GM19025 (cell line): ENCODE measurements around the gene RTKN.
"Not testable (repeated sequence)": the region's sequence is repeated elsewhere in the genome, so short reads cannot be mapped to it uniquely, and the experiment has no call there.

Source experiments
- ATAC-seq: cut with Tn5 transposase; IDR thresholded peaks from one replicate; pipeline ENCODE4 v1.9.1; 2021; ENCODE audit warnings: mild to moderate bottlenecking, low read depth, moderate library complexity; ENCODE audit not compliant: unreplicated experiment

Gene RTKN

DNA sequence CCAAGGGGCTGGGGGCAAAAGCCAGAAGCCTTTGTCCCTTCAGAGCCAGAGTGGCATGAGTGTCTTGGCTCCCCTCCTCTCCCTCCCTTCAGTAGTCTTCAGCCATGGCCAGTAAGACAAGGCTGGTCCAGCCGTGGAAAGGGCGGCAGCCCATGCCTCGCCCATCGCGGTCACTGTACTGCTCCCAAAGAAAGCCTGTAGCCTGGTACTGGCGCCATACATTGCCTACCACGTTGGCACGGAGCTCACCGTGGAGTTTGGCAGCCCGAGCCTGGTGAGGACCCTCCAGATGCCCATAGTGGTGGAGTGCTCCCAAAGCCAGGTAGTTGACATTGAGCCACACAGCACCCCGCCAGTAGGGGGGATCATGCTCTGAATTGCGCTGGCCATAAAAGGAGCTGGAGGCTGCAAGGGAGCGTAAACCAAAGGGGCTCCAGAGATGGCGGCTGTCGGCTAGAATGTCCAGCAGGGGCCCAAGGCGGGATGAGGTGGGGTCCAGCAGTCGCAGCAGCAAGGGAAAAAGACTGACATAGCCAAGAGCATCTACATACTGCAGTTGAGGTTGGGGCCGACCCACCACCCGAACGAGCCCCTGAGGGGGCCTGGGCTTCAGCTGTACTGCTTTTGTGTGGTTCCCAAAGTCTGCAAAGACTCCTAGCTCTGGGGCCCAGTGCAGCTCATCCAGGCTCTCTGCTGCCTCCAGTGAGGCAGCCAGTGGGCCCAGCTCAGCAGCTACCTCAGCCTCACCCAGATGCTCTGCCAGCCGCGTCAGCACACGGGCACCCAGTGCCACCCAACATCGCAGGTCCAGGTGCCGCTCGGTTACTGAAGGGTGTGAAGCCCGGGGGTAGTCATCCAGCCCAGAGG, 19.7 kb upstream of the RTKN start:
- ATAC-seq, result no peak

DNA sequence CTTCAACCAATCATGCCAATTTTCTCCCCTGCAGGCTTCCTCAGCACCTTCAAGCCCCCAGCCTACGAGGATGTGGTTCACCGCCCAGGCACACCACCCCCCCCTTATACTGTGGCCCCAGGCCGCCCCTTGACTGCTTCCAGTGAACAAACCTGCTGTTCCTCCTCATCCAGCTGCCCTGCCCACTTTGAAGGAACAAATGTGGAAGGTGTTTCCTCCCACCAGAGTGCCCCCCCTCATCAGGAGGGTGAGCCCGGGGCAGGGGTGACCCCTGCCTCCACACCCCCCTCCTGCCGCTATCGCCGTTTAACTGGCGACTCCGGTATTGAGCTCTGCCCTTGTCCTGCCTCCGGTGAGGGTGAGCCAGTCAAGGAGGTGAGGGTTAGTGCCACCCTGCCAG, 18.4 kb upstream of the RTKN start:
- not testable (repeated sequence) for ATAC-seq

DNA sequence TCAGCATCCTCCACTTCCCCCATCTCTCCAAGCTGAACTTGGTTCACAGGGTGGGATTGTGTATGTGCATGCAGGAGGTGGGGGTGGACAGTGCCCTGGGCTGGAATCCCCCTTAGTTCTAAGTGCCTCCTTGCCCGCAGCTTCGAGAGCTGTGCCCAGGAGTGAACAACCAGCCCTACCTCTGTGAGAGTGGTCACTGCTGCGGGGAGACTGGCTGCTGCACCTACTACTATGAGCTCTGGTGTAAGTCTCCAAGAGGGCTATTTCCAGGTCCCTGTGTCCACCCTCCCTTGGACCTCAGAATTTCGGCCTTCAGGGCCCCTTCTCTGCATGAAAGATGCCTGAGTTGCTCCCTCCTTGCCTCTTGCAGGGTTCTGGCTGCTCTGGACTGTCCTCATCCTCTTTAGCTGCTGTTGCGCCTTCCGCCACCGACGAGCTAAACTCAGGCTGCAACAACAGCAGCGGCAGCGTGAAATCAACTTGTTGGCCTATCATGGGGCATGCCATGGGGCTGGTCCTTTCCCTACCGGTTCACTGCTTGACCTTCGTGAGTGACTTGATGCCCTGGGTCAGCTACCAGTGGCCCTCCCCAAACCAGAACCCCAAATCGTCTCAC, 17.9 kb upstream of the RTKN start:
- not testable (repeated sequence) for ATAC-seq

DNA sequence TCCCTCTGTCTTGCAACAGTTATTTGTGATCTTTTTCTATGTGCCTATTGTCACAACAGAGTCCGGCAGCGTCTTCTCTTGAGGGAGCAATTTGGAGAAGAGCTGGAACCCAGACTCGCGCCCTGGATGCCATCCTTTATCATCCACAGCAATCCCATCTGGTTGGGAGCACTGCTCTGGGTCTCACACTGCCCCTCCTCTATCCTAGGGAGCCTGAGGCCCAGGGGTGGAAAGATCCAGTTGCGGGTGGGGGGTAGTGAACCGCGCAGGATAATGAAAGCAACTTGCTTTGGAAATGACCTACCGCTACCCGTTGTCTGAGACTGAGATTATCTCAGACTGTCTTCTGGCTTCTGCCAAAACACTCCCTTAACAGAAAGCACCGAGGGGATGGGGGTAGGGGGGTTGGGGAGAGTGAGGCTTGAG, 17.2 kb upstream of the RTKN start:
- ATAC-seq, result no peak

DNA sequence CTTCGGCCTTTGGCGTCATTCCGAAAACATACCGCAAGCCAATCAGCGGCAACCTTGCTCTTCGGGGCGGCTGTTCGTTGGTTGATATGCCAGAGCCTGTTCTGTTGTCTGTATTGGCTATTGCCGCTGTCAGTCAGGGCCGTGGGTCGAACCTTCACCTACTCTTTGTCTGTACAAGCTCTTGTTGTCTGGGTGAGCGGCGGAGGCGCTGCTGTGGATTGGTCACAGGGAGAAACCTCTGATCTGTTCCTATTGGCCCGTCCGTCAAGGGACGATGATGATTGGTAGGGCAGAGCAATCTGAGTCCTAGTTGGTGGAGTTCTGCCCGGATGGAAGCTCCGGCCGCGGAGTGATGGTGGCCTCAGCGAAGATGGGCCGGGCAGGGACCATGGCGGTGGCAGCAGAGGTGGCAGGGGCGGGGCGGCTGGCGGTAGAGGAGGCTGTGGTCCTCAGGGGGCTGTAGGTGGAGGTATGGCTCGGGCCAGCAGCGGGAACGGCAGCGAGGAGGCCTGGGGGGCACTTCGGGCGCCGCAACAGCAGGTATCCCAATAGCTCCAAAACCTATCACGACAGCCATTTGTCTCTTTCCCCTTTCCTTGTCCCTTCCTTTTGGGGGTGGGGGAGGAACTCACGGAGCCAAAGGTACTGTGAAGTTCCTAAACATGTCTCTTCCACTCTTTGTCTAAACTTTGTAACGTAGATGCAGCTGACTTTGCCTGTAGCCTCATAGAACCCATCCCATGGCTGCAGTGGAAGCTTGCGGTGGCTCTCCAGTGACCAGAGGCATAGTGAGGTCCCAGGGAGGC, 16.6 kb upstream of the RTKN start, which contains the start of gene WBP1:
TSS of gene WBP1 (plus strand) at position 307 of the 806 bp plus-strand sequence. CDS start at position 472, 165 bp downstream.
- peak; percentile 83 for ATAC-seq

DNA sequence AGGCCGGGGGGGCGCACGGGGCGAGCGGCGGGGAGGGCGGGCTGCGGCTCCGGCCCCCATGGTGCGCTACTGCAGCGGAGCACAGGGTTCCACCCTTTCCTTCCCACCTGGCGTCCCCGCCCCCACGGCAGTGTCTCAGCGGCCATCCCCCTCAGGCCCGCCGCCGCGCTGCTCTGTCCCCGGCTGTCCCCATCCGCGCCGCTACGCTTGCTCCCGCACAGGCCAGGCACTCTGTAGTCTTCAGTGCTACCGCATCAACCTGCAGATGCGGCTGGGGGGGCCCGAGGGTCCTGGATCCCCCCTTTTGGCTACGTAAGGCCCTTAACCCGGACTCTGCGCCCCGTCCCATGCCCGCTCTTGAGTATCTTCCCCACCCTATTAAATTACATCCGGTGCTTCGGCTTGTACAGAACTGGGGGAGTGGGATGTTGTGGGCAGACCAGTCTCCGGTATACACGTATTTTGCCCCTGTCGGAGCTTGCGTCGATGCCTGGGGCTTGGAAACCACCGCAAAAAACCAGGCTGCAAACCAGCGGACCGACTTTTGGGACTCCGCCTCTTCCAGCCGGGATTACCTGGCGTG, 15.9 kb upstream of the RTKN start:
- ATAC-seq, result peak; percentile 21

DNA sequence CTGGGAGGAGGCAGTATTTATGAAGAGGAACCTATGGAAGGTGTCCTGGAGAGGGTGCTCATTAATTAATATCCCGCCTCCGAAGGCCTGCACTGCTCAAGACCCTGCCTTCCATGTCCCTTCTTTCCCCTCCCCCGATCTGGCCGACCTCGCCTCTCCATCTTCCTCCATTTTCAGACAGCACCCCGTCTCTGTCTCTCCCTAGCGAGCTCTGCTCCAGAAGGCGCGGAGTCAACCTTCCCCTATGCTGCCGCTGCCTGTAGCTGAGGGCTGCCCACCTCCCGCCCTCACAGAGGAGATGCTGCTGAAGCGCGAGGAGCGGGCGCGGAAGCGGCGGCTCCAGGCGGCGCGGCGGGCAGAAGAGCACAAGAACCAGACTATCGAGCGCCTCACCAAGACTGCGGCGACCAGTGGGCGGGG, 15.4 kb upstream of the RTKN start:
- no peak for ATAC-seq

DNA sequence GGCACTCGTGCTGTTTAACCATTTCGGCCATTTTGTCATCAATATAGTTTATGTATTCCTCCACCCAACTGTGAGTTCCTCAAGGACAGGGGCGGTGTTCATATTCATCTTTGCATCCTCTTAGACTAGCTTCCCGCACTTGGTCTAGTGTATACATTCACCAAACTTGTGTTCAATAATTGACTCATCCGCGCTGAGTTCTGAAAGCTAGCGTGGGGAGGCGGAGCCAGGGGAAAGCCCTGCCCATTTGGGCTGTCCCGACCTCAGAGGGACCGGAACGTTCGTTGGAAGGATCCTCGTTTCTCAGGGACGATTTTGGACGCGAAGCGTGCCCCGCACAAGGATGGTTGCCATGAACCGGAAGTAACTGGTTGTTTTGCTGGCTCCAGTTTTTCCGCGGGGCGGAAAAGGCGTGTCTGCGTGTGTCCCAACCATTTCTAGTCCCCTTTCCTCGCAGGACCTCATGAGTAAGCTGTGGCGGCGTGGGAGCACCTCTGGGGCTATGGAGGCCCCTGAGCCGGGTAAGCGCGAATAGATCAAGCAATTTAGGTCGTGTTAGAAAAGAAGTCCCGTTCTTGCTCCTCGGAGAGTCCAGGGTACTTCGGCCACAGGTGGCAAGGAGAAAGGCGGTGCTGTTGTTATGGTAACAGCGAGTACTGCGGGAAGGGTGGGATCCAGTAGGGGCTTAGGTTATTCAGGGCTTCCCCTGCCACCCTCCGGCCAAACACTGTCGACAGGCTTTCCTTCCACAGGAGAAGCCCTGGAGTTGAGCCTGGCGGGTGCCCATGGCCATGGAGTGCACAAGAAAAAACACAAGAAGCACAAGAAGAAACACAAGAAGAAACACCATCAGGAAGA, 13.1 kb upstream of the RTKN start, which contains the start of gene INO80B:
TSS of gene INO80B (plus strand) at position 434 of the 858 bp plus-strand sequence. CDS start at position 464, 30 bp downstream.
- peak; percentile 33 for ATAC-seq

DNA sequence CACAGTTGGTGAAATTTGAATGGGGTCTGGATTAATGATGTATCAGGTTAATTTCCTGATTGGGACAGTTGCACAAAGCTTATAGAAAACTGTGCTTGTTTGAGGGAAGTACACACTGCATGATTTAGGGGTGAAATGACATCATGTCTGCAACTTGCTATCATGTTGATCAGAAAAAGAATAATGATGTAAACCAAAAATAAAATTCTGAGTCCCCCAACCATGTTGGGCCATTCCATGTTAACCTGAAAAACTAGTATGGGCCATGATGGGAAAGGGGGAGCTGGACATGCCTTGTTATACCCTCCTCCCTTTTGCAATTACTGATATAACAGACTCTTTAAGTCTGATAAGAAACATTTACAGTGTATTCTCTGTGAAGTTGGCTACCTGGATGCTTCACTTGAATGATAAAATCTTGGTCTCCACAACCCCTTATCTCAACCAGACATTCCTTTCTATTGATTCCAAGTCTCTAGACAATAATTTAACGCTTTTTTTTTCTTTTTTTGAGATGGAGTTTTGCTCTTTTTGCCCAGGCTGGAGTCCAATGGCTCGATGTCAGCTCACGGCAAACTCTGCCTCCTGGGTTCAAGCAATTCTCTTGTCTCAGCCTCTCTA, 8.9 kb upstream of the RTKN start:
- ATAC-seq, result no peak

DNA sequence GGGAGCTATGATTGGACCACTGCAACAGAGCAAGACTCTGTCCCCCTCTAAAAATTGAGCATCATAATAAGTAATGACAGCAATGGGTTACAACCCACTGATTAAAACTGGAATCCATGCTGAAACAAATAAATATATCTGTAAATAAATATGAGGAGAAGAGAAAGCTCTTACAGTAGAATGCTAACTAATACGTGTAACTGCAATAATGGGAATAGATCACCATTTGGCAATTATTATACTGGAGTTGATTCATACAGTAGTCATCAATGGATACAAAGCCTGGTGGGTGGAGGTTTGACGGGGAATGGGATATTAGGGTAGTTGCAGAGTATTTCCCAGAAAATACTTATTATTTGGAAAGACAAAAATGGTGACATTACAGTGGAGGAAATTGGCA, 7.0 kb upstream of the RTKN start:
- no peak for ATAC-seq

DNA sequence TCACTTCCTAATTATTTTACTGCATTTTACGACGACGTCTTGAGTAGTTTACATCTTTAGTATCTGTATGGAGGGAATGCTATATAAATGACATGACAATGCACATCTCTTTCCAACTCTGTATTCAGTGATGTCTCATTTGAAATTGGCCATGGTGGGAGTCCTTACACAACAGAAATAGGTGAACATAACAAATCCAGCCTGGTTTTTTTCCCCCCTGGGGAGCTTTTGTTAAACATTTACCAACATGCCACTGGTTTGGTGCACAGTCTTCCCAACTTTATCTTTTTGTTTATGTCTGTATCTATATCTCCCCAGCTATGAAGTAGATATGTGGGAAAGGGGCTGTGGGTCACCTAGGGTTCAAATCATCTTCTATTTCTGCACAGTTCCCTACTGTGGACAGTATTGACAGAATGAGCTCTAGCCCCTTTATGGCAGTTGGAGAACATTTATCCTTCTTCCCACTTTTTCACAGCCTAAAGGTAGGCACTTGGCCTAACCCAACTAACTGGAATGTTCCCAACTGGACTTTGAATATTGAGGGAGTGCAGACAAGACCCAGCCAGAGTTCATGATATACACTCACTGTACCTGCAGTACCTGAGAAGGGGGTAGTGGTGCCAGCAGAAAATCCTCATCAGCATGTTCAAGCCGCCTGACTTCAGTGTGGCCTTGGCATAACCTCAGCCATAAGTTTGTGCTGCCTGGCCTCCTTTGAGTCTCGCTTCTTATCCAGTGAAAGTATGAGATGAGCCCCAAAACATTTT, 5.7 kb upstream of the RTKN start:
- no peak for ATAC-seq

DNA sequence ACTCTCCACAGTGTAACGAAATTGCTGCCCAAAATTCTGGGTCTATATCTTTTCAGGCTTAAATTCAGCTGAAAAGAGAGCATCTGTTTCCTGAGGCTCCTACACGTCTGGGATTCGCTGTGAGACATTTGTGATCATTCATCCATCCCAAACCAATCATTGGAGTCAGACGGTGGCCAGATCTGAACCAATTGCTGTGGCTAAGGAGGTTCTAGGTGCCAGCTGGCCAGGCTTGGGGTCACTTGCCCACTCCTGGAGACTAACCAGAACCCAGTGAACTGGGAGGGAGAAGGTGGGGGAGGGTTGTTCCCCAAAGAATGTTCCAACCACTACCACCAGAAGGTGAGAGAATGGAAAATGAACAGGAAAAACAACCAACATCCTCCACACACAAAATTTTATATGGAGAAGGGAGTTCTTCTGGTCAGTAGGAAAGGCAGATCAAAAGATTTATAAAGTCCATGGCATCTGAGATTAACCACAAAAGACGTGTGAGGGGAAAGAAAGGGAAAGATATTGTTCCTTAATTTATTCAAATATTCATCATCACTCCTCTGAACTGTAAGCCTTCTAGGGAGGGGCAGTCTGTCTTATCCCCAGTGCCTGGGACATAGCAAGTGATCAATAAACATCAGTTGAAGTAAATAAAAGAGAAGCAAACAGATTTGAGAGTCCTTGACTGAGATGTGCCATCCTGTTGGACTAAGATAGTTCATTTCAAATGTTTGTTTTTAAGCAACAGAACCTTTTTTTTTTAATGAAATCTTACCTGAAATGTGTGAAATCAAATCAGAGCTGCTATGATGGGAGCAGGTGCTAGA, 3.0 kb upstream of the RTKN start:
- ATAC-seq, result no peak

DNA sequence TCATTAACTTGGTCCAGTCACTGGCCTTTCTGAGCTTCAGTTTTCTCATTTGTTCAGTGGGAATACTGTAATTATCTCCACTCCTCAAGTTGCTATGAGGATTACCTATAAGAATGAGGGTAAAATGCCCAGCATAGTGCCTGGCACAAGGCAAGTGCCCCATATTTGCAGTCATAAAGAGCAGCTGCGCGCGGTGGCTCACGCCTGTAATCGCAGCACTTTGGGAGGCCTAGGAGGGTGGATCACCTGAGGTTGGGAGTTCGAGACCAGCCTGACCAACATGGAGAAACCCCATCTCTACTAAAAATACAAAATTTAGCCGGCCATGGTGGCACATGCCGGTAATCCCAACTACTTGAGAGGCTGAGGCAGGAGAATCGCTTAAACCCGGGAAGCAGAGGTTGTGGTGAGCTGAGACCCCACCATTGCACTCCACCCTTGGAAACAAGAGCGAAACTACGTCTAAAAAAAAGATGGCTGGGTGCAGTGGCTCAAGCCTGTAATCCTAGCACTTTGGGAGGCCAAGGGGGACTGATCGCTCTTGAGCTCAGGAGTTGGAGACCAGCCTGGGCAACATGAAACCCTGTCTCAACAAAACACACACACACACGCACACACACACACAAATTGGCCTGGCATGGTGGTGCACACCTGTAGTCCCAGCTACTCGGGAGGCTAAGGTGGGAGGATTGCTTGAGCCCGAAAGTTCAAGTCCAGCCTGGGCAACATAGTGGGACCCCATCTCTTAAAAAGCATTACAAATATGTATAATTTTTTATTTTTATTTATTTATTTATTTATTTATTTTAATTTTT, 953 bp upstream of the RTKN start:
- not testable (repeated sequence) for ATAC-seq

DNA sequence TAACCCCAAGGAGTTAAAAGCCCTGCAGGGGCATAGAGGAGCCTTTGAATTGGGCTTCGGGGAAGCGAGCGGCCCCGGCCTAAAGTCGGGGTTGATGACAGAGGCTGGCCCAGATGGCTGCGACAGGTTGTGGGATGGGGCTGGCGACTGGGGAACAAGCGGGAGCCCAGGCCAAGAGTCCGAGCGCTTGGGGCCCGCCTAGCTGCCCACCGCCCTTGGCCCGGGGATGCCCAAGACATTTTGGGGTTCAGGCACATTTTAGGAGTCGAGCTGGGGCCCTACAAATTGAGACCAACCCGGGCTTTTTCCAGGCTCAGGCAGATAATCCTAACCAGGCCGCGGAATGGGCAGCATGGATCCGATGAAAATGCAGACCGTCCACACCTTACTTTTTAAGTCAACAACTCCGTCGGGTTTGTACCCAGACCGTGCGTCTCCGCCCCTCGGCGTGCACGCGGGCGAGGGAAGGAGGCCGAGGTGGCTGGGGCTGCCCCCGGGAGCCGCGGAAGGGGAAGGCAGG, 507 bp downstream of the RTKN start:
- no peak for ATAC-seq

DNA sequence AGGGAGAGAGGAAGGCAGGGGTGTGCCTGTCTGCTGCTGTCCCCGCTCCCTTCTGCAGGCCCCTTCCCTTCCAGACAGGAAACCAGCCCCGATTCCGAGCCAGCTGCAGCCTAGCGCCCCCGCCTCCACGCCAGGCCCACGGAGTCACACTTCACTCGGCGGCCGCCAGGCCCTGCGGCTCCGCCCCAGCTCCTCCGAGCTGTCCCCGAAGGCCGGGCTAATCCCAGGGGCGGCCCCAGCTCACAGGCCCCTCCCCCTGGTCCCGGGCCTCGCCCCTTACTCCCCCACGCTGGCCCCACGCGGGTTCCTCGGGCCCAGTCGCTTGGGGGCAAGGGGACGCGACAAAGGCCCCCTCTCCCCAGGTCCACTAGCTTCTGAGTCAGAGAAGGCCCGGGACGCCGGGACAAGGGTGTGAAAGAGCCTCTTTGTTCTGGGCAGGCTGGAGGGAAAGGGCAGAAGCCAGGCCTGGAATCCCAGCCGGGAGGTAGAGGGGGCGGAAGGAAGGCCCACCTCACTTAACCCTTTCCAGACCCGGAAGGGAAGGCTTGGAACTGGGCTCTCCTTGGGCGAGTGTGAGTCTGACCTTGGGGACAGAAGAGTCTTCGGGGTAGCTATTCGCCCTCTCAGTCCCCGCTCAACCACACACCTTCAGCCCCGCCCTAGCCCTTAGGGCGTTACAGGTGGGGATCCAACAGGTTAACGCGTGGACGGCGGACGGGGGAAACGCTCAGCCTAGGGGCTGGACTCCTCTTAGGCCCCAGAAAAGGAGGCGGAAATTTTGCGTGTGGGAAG, 1.2 kb downstream of the RTKN start:
- peak; percentile 87 for ATAC-seq
